HepG2 (cell line): ENCODE results near the gene RPL6. TPM values are rescaled to one million over a fixed set of nuclear protein-coding genes. Genes with fewer than 3 reads are reported as not detected.

ENCODE experiments used
- AGO1 ChIP-seq: fragments of 200-400 bp; formaldehyde crosslinking; IDR thresholded peaks from 2 replicates; pipeline ENCODE4 v1.6.1; 2017; ENCODE audit warnings: mild to moderate bottlenecking, low read depth, low read length, moderate library complexity; ENCODE audit not compliant: poor library complexity, severe bottlenecking
- ATF3 ChIP-seq: sonication (generic); formaldehyde crosslinking; IDR thresholded peaks from 2 replicates; pipeline ENCODE4 v1.4.0; 2020; ENCODE audit warnings: missing genetic modification reagents
- BHLHE40 ChIP-seq: IDR thresholded peaks from 2 replicates; pipeline ENCODE4 v1.6.1; 2011; ENCODE audit warnings: low read length, improper control_type of control experiment
- CEBPG ChIP-seq: IDR thresholded peaks from 2 replicates; pipeline ENCODE4 v1.6.1; 2016
- DDIT3 ChIP-seq: sonication (generic); formaldehyde crosslinking; IDR thresholded peaks from 2 replicates; pipeline ENCODE4 v1.4.0; 2020; ENCODE audit warnings: mild to moderate bottlenecking, missing genetic modification reagents
- ELF1 ChIP-seq: sonication (generic); formaldehyde crosslinking; IDR thresholded peaks from 2 replicates; pipeline ENCODE4 v1.4.0; 2020; ENCODE audit warnings: missing genetic modification reagents
- KLF11 ChIP-seq: IDR thresholded peaks from 2 replicates; pipeline ENCODE4 v1.6.1; 2016; ENCODE audit warnings: missing compliant biosample characterization
- MXD1 ChIP-seq: sonication (generic); formaldehyde crosslinking; IDR thresholded peaks from 2 replicates; pipeline ENCODE4 v1.4.0; 2020; ENCODE audit warnings: mild to moderate bottlenecking, missing genetic modification reagents
- MYC ChIP-seq: sonication (generic); formaldehyde crosslinking; IDR thresholded peaks from 2 replicates; pipeline ENCODE4 v1.9.0; 2021; ENCODE audit warnings: missing genetic modification reagents, borderline replicate concordance
- PATZ1 ChIP-seq: sonication (generic); formaldehyde crosslinking; IDR thresholded peaks from 2 replicates; pipeline ENCODE4 v1.4.0; 2020; ENCODE audit warnings: missing genetic modification reagents
- SOX6 ChIP-seq, 2 experiments: fragments of 450-650 bp in 1 of 2; sonication (generic) in 1 of 2; formaldehyde crosslinking in 1 of 2; IDR thresholded peaks; 2 replicates each; pipeline versions ENCODE4 v1.4.0 to v1.6.1; 2017 to 2020; ENCODE audit warnings: antibody characterized with exemption in 1 of 2, mild to moderate bottlenecking in 1 of 2, missing genetic modification reagents in 1 of 2
- TEAD3 ChIP-seq: optimal IDR thresholded peaks from 2 replicates; pipeline ENCODE3; 2016; ENCODE audit warnings: borderline replicate concordance
- TFDP1 ChIP-seq: IDR thresholded peaks from 2 replicates; pipeline ENCODE4 v1.6.1; 2016; ENCODE audit warnings: missing compliant biosample characterization, missing genetic modification reagents, borderline replicate concordance
- TP53 ChIP-seq: sonication (generic); formaldehyde crosslinking; conservative IDR thresholded peaks from 2 replicates; pipeline ENCODE4 v1.4.0; 2020; ENCODE audit warnings: missing genetic modification reagents
- ZFP90 ChIP-seq: sonication (generic); formaldehyde crosslinking; IDR thresholded peaks from 2 replicates; pipeline ENCODE4 v1.8.0; 2022; ENCODE audit warnings: missing genetic modification reagents, mild to moderate bottlenecking, inconsistent platforms, borderline replicate concordance
- ZMYM3 ChIP-seq: sonication (generic); formaldehyde crosslinking; IDR thresholded peaks from 2 replicates; pipeline ENCODE4 v1.5.1; 2020; ENCODE audit warnings: mild to moderate bottlenecking, missing genetic modification reagents
- ZNF513 ChIP-seq: sonication (generic); formaldehyde crosslinking; conservative IDR thresholded peaks from 2 replicates; pipeline ENCODE4 v1.5.0; 2020; ENCODE audit warnings: missing genetic modification reagents
- ZNF547 ChIP-seq: sonication (generic); formaldehyde crosslinking; IDR thresholded peaks from 2 replicates; pipeline ENCODE4 v1.5.1; 2020; ENCODE audit warnings: mild to moderate bottlenecking, missing genetic modification reagents
- ZNF572 ChIP-seq: sonication (generic); formaldehyde crosslinking; IDR thresholded peaks from 2 replicates; pipeline ENCODE4 v1.5.1; 2020; ENCODE audit warnings: mild to moderate bottlenecking, missing genetic modification reagents
- ZNF746 ChIP-seq: sonication (generic); formaldehyde crosslinking; IDR thresholded peaks from 2 replicates; pipeline ENCODE4 v1.8.0; 2022; ENCODE audit warnings: mild to moderate bottlenecking, missing genetic modification reagents
- ZNF749 ChIP-seq: sonication (generic); formaldehyde crosslinking; IDR thresholded peaks from 2 replicates; pipeline ENCODE4 v1.8.0; 2022; ENCODE audit warnings: mild to moderate bottlenecking, missing genetic modification reagents, moderate library complexity, borderline replicate concordance
- polyA plus RNA-seq, 8 experiments: library from polyadenylated mRNA; depleted of rRNA in 3 of 8; stranded (reverse) in 7 of 8; unstranded in 1 of 8; fragments of >200 nt; fragmentation: Illumina TruSeq in 4 of 8; extraction: Trizol in 4 of 8; gene quantifications; 2 replicates each; pipeline versions ENCODE4 v1.2.1 to v1.2.3, GENCODE V29; 2011 to 2016; ENCODE audit warnings: low read depth in 4 of 8, missing spikeins in 1 of 8, mixed read lengths in 1 of 8; ENCODE audit not compliant: insufficient read depth in 1 of 8
- total RNA-seq, 5 experiments: library from RNA; depleted of rRNA; stranded (reverse); fragments of >200 nt; fragmentation: Illumina TruSeq; extraction: Trizol; gene quantifications; 2 replicates each; pipeline ENCODE4 v1.2.3, GENCODE V29; 2016; ENCODE audit warnings: low read depth in 1 of 5

The RPL6 gene
- total and polyA plus RNA-seq, 2 of the 13 experiments (the other 11 are each of a cell fraction or from before 2014, with no cell fraction given), result 1,551 to 1,719 TPM

GRCh38 chr12:112419297-112420133 lies 10.1 kb upstream of the RPL6 start (continued):
- TF ChIP-seq ZNF513 (CRISPR knock-in tag), result no peak
- TF ChIP-seq TFDP1, result no peak
- TF ChIP-seq CEBPG (CRISPR knock-in tag), result peak; percentile 57
- peak; percentile 74 for TF ChIP-seq ZMYM3
- peak; percentile 64; the same call in 1 of the 2 replicates for TF ChIP-seq BHLHE40
- TF ChIP-seq SOX6 (IDR thresholded peaks at IDR 0.05), result no peak
- no peak for TF ChIP-seq SOX6 (CRISPR knock-in tag; IDR thresholded peaks at IDR 0.05)
- TF ChIP-seq ZFP90 (CRISPR knock-in tag), result no peak
- TF ChIP-seq TEAD3 (CRISPR knock-in tag), result peak; percentile 19
- no peak for TF ChIP-seq ZNF749
- TF ChIP-seq DDIT3, result no peak
- peak; percentile 88 for TF ChIP-seq ATF3 (CRISPR knock-in tag)
- no peak for TF ChIP-seq ZNF547 (CRISPR knock-in tag)
- no peak; the same call in 1 of the 2 replicates for TF ChIP-seq ZNF746 (CRISPR knock-in tag)
- TF ChIP-seq ZNF572 (CRISPR knock-in tag), result no peak
- 0 out of 2 replicates have a peak, but pooled peaks have one; percentile 56 for TF ChIP-seq TP53 (CRISPR knock-in tag)
- TF ChIP-seq MXD1 (CRISPR knock-in tag), result 0 out of 2 replicates have a peak, but pooled peaks have one; percentile 1
- no peak for TF ChIP-seq AGO1
- TF ChIP-seq PATZ1 (CRISPR knock-in tag), result 0 out of 2 replicates have a peak, but pooled peaks have one; percentile 15
- TF ChIP-seq KLF11 (CRISPR knock-in tag), result no peak
- peak; percentile 44; the same call in 1 of the 2 replicates for TF ChIP-seq MYC (CRISPR knock-in tag)
- no peak for TF ChIP-seq ELF1
